Breast epithelium (tissue), 4 donors: ENCODE results near the gene DND1. TPM values are rescaled to one million over a fixed set of nuclear protein-coding genes. Genes with fewer than 3 reads are reported as not detected.
"Not testable (repeated sequence)": the region's sequence is repeated elsewhere in the genome, so short reads cannot be mapped to it uniquely, and the experiment has no call there.

Experiments used
- DNase-seq, 2 donors: peaks; one replicate each; pipeline ENCODE4 v3.0.0-alpha.2; 2019; ENCODE audit warnings: low spot score in 2 of 2
- H3K27ac ChIP-seq, 2 donors: fragments of 200-600 bp; sonication (generic) in 1 of 2; one replicate each; pipeline ENCODE4 v1.5.1; 2016 to 2019; ENCODE audit warnings: mild to moderate bottlenecking in 1 of 2
- H3K27me3 ChIP-seq, 2 donors: fragments of 200-600 bp; sonication (generic) in 1 of 2; one replicate each; pipeline versions ENCODE4 v1.5.1 to v1.6.0; 2017 to 2019; ENCODE audit warnings: control low read depth in 1 of 2, mild to moderate bottlenecking in 1 of 2
- H3K36me3 ChIP-seq: fragments of 200-600 bp; one replicate; pipeline ENCODE4 v1.5.1; 2019
- H3K4me1 ChIP-seq, 2 donors: fragments of 200-600 bp; sonication (generic); one replicate each; pipeline ENCODE4 v1.5.1; 2016 to 2019; ENCODE audit warnings: control low read depth in 1 of 2
- H3K4me3 ChIP-seq, 3 donors: fragments of 200-600 bp; sonication (generic); 1 replicate in 2 of 3; 2 replicates in 1 of 3; pipeline ENCODE4 v1.5.1; 2016 to 2019; ENCODE audit warnings: mild to moderate bottlenecking in 3 of 3, moderate library complexity in 2 of 3
- H3K9me3 ChIP-seq, 2 donors: fragments of 200-600 bp; sonication (generic) in 1 of 2; one replicate each; pipeline ENCODE4 v1.5.1; 2016 to 2019; ENCODE audit warnings: control low read depth in 1 of 2
- POLR2A ChIP-seq: fragments of 450-650 bp; IDR thresholded peaks from one replicate; pipeline ENCODE4 v1.6.1; 2016; ENCODE audit warnings: antibody characterized with exemption, mild to moderate bottlenecking, moderate library complexity
- POLR2AphosphoS5 ChIP-seq, 3 donors: sonication (generic); formaldehyde crosslinking; IDR thresholded peaks; one replicate each; pipeline ENCODE4 v1.6.1; 2017; ENCODE audit warnings: antibody characterized with exemption in 3 of 3
- intact Hi-C: fragments of 100-400 bp; cut with DNase I; formaldehyde crosslinking; loops from one replicate; pipeline ENCODE4 v1.15.1; 2023; ENCODE audit warnings: low total_unique reads
- total RNA-seq, 3 donors: library from RNA; depleted of rRNA; stranded (reverse); fragments of >200 nt; gene quantifications; one replicate each; pipeline ENCODE4 v1.1.0, GENCODE V29; 2016
- TF ChIP-seq, protein P1 (sequence below), 3 donors: fragments of 450-650 bp; IDR thresholded peaks; one replicate each; pipeline ENCODE4 v1.5.1; 2016 to 2017; ENCODE audit warnings: antibody characterized with exemption in 3 of 3, mild to moderate bottlenecking in 3 of 3, moderate library complexity in 3 of 3

DND1 gene
- 1 to 10 TPM in 2 of 3 donors, under 1 TPM in 1; 0.88 to 2.6 (median 1.4) TPM for total RNA-seq

DNA sequence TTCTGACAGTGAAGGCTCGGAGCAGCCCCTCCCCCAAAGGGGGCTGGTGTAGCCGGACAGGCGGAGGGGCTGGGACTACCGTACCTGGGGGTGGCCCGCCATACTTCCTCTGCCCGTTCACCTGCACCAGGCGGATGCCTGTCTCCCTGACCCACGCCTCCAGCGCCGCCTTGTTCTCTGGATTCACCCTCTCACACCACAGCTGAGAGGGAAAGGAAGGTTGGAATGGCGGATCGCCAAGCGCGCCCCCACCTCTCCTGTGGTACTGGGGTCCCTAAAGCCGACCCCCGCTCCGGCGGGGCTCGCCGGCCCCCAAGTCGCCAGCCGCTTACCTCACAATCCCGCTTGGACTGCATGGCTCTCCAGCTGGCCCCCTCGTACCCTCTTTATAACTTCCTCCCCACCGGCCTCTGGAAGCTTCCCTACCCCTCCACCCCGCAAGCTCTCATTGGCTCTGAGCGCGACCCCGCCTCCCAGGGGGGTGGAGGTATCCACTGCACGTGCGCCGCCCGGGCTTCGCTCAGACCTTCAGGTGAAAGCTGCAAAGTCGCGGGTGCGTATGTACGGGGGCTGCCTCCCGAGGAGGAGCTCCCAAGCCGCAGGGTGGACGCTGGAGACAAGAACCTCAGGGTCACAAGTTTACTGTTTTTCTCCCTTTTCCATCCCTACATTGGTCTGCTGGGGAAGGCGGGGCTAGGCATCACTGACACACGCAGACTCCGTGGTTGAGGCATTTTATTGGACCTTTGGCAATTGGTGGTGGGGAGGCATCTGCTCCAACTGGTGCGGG, at the start of gene DND1:
Gene DND1 (minus strand): TSS at position 390 of the 790 bp plus-strand sequence. CDS start 34 bp downstream, at position 356.
- H3K4me3 ChIP-seq = peak within 1 kb of the TSS in 2 of 3 donors; percentile 28 to 44
- intact Hi-C loops = no loop called here
- H3K36me3 ChIP-seq = peaks cover 6% of the 10 kb centered on the region
- H3K4me1 ChIP-seq = no peaks in the 10 kb centered on the region
- H3K27me3 ChIP-seq = no peaks in the 10 kb centered on the region
- TF ChIP-seq POLR2A (no peak), POLR2AphosphoS5 (IDR thresholded peaks at IDR 0.05) (no peak)
- TF ChIP-seq, protein P1, sequence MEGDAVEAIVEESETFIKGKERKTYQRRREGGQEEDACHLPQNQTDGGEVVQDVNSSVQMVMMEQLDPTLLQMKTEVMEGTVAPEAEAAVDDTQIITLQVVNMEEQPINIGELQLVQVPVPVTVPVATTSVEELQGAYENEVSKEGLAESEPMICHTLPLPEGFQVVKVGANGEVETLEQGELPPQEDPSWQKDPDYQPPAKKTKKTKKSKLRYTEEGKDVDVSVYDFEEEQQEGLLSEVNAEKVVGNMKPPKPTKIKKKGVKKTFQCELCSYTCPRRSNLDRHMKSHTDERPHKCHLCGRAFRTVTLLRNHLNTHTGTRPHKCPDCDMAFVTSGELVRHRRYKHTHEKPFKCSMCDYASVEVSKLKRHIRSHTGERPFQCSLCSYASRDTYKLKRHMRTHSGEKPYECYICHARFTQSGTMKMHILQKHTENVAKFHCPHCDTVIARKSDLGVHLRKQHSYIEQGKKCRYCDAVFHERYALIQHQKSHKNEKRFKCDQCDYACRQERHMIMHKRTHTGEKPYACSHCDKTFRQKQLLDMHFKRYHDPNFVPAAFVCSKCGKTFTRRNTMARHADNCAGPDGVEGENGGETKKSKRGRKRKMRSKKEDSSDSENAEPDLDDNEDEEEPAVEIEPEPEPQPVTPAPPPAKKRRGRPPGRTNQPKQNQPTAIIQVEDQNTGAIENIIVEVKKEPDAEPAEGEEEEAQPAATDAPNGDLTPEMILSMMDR (IDR thresholded peaks at IDR 0.05) = no peak
- no peaks in the 10 kb centered on the region for H3K9me3 ChIP-seq
- DNase-seq = no peak
- H3K27ac ChIP-seq = no peak within 1 kb of the TSS

DNA sequence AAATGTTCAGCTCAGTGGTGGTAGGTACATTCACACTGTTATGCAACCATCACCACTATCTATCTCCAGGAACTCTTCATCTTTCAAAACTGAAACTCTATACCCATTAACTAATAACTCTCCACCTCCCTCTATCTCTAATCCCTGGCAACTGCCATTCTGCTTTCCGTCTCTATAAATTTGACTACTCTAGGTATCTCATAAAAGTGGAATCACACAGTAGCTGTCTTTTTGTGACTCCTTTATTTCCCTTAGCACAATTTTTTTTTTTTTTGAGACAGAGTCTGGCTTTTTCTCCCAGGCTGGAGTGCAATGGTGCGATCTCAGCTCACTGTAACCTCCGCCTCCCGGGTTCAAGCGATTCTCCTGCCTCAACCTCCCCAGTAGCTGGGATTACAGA, 48.0 kb upstream of the DND1 start:
- H3K27ac ChIP-seq, H3K9me3 ChIP-seq, DNase-seq, H3K27me3 ChIP-seq, intact Hi-C loops, H3K4me3 ChIP-seq, H3K36me3 ChIP-seq, H3K4me1 ChIP-seq: not testable (repeated sequence)

DNA sequence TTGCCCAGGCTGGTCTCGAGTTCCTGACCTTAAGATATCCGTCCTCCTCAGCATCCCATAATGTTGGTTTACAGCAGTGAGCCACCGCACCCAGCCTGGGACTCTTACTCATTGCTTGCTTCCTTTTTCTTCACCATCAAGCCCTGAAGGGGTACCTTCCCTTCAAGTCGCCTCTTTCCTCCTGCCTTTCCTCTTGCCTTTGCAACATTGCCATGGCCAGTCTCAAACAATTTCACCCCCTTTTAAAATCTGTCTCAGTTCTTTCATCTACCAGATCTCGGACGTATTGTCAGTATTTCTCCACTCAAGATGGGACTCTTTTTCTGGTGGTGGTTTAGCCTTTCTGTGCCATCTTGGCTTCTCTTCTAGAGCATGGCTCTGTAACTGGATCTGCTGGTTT, 47.4 kb upstream of the DND1 start:
- H3K27ac ChIP-seq, H3K4me3 ChIP-seq, H3K4me1 ChIP-seq, H3K27me3 ChIP-seq, DNase-seq, intact Hi-C loops, H3K9me3 ChIP-seq, H3K36me3 ChIP-seq: not testable (repeated sequence)

DNA sequence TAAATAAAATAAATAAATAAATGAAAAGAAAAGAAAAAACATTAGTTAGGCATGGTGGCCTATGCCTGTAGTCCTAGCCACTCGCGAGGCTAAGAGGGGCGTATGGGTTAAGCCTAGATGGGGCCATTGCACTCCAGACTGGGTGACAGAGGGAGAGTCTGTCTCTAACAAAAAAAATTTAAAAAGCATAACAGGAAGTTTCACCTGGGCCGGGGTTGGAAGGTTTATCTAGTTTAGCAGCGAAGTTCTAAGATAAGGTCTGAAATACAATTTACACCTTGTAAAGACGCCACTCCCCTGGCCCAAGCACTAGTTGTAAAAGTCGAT, 44.9 kb upstream of the DND1 start:
- H3K4me3 ChIP-seq = peak overlapping the region in 1 of 3 donors; percentile 23
- TF ChIP-seq, protein P1 (IDR thresholded peaks at IDR 0.05) = no peak
- TF ChIP-seq POLR2A (no peak), POLR2AphosphoS5 (IDR thresholded peaks at IDR 0.05) (no peak)
- no peaks in the 10 kb centered on the region for H3K9me3 ChIP-seq
- H3K36me3 ChIP-seq = no peaks in the 10 kb centered on the region
- H3K4me1 ChIP-seq = no peaks in the 10 kb centered on the region
- no peaks in the 10 kb centered on the region for H3K27me3 ChIP-seq
- intact Hi-C loops = no loop called here
- H3K27ac ChIP-seq = peak overlapping the region in 1 of 2 donors; percentile 62
- DNase-seq = no peak

DNA sequence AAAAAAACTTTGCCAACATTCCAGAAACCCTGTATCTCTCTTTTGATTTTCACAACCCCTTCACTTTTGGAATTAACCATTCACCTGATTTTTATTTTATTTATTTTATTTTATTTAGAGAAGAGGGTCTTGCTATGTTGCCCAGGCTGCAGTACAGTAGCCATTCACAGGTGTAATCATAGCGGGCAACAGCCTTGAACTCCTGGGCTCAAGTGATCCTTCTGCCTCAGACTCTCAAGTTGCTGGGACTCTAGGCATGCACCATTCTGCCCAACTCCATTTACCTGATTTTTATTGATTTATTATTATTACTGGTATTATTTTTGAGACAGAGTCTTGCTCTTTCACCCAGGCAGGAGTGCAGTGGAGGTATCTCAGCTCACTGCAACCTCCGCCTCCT, 42.9 kb upstream of the DND1 start:
- H3K9me3 ChIP-seq, DNase-seq, H3K27me3 ChIP-seq, intact Hi-C loops, H3K4me3 ChIP-seq, H3K36me3 ChIP-seq, H3K4me1 ChIP-seq, H3K27ac ChIP-seq: not testable (repeated sequence)

DNA sequence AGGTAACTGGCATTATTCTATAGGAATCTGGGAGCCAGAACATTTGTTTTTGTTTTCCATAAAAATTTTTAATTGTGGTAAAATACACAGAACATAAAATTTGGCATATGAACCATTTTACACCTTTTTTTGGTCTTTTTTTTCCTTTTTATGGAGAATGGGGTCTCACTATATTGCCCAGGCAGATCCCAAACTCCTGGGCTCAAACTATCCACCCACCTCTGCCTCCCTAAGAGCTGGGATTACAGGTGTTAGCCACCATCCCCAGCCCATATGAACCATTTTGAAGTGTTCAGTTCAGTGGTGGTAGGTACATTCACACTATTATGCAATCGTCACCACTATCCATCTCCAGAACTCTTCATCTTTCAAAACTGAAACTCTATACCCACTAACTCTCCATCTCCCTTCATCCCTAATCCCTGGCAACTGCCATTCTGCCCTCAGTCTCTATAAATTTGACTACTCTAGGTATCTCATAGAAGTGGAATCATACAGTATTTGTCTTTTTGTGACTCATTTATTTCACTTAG, 40.3 kb upstream of the DND1 start:
- intact Hi-C loops = loop anchor here (5.0 kb wide), 1 partner anchor 799 kb away; no protein-coding TSS in a partner anchor
- DNase-seq = no peak
- H3K4me1 ChIP-seq = no peaks in the 10 kb centered on the region
- H3K4me3 ChIP-seq = no peak overlapping the region
- no peaks in the 10 kb centered on the region for H3K27me3 ChIP-seq
- H3K9me3 ChIP-seq = no peaks in the 10 kb centered on the region
- TF ChIP-seq, protein P1 (IDR thresholded peaks at IDR 0.05) = no peak
- TF ChIP-seq POLR2AphosphoS5 (IDR thresholded peaks at IDR 0.05) (no peak), POLR2A (no peak)
- H3K27ac ChIP-seq = no peak overlapping the region
- H3K36me3 ChIP-seq = no peaks in the 10 kb centered on the region
